Upper lobe of left lung (tissue), 6 donors: Measurements from ENCODE around the gene EGLN1. TPM values are rescaled to one million over a fixed set of nuclear protein-coding genes. Genes with fewer than 3 reads are reported as not detected.

Experiments used
- ATAC-seq, 2 donors: fragments of 200-7000 bp; cut with Tn5 transposase; one replicate each; pipeline ENCODE4 v1.9.1; 2022; ENCODE audit warnings: mild to moderate bottlenecking in 2 of 2, moderate library complexity in 2 of 2; ENCODE audit not compliant: low FRiP score in 2 of 2
- DNase-seq, 2 donors: peaks; one replicate each; pipeline ENCODE4 v3.0.0-alpha.2; 2019 to 2020
- H3K27ac ChIP-seq, 4 donors: fragments of 200-600 bp; sonication (generic); one replicate each; pipeline ENCODE4 v1.5.1; 2016 to 2019
- H3K27me3 ChIP-seq, 4 donors: fragments of 200-600 bp; sonication (generic); one replicate each; pipeline ENCODE4 v1.5.1; 2017 to 2019
- H3K36me3 ChIP-seq, 4 donors: fragments of 200-600 bp; sonication (generic); one replicate each; pipeline ENCODE4 v1.5.1; 2016 to 2019
- H3K4me1 ChIP-seq, 4 donors: fragments of 200-600 bp; sonication (generic); one replicate each; pipeline ENCODE4 v1.5.1; 2018 to 2019
- H3K4me3 ChIP-seq, 4 donors: fragments of 200-600 bp; sonication (generic); one replicate each; pipeline ENCODE4 v1.5.1; 2017 to 2019; ENCODE audit warnings: mild to moderate bottlenecking in 2 of 4, moderate library complexity in 1 of 4
- H3K9me3 ChIP-seq, 4 donors: fragments of 200-600 bp; sonication (generic); one replicate each; pipeline ENCODE4 v1.5.1; 2018 to 2019
- EP300 ChIP-seq, 4 donors: sonication (generic); formaldehyde crosslinking; IDR thresholded peaks; one replicate each; pipeline ENCODE4 v1.5.1; 2017; ENCODE audit warnings: antibody characterized with exemption in 4 of 4, control low read depth in 2 of 4
- POLR2A ChIP-seq, 4 donors: fragments of 450-650 bp; IDR thresholded peaks; one replicate each; pipeline ENCODE4 v1.5.1; 2016 to 2017; ENCODE audit warnings: antibody characterized with exemption in 4 of 4, mild to moderate bottlenecking in 2 of 4
- POLR2AphosphoS5 ChIP-seq, 2 donors: sonication (generic); formaldehyde crosslinking; IDR thresholded peaks; one replicate each; pipeline ENCODE4 v1.5.1; 2017; ENCODE audit warnings: antibody characterized with exemption in 2 of 2
- WGBS, 2 donors: methylation state at CpG; one replicate each; pipeline ENCODE4 v1.1.5; 2017 to 2018; 5-methylcytosine and 5-hydroxymethylcytosine counted together
- total RNA-seq, 6 donors: library from RNA; depleted of rRNA in 4 of 6; stranded (reverse); fragments of >200 nt in 4 of 6; gene quantifications; one replicate each; pipeline versions ENCODE4 v1.1.0 to v1.2.1, GENCODE V29; 2016 to 2021
- TF ChIP-seq, protein P1 (sequence below), 6 experiments: fragments of 450-650 bp in 4 of 6; fragments of 200-600 bp in 2 of 6; sonication (generic) in 2 of 6; IDR thresholded peaks; one replicate each; pipeline ENCODE4 v1.5.1; 2016 to 2019; ENCODE audit warnings: antibody characterized with exemption in 6 of 6
- donor health status: DM: no; HTN: no; CAD: no; lungs with moderate emphysema.
- donor health status: DM: no; HTN: yes; CAD: no; lungs with severe emphysema.

The EGLN1 gene
- total RNA-seq, 6 donors from 2014 or later = 19.9 to 30.4 (median 22.8) TPM

- DNase-seq = peak in 1 of 2 donors; percentile 81
These were observed 104.6 kb downstream of the EGLN1 start for GRCh38 chr1:231317306-231318014.

GRCh38 chr1:231315887-231316286 is 106.2 kb downstream of the EGLN1 start:
- Histone ChIP-seq H3K4me3 (no peak overlapping the region), H3K36me3 (no peaks in the 10 kb centered on the region), H3K27ac (no peak overlapping the region), H3K4me1 (no peaks in the 10 kb centered on the region), H3K9me3 (no peaks in the 10 kb centered on the region), H3K27me3 (no peaks in the 10 kb centered on the region)
- TF ChIP-seq POLR2A (IDR thresholded peaks at IDR 0.05) = no peak
- TF ChIP-seq EP300 (IDR thresholded peaks at IDR 0.05) = no peak
- TF ChIP-seq, protein P1, sequence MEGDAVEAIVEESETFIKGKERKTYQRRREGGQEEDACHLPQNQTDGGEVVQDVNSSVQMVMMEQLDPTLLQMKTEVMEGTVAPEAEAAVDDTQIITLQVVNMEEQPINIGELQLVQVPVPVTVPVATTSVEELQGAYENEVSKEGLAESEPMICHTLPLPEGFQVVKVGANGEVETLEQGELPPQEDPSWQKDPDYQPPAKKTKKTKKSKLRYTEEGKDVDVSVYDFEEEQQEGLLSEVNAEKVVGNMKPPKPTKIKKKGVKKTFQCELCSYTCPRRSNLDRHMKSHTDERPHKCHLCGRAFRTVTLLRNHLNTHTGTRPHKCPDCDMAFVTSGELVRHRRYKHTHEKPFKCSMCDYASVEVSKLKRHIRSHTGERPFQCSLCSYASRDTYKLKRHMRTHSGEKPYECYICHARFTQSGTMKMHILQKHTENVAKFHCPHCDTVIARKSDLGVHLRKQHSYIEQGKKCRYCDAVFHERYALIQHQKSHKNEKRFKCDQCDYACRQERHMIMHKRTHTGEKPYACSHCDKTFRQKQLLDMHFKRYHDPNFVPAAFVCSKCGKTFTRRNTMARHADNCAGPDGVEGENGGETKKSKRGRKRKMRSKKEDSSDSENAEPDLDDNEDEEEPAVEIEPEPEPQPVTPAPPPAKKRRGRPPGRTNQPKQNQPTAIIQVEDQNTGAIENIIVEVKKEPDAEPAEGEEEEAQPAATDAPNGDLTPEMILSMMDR (IDR thresholded peaks at IDR 0.05) = peak in 5 of 6 experiments; percentile 32 to 49 (median 33)
- peak; percentile 24 to 83 for DNase-seq
- peak in 1 of 2 donors; percentile 76 for ATAC-seq
- WGBS, 2 donors = 38 to 50% methylated on average over 10 to 11 of the region's 11 CpGs

More at GRCh38 chr1:231317306-231318014, 104.6 kb downstream of the EGLN1 start:
- ATAC-seq = no peak
- no peaks in the 10 kb centered on the region for H3K27me3 ChIP-seq
- TF ChIP-seq POLR2A (IDR thresholded peaks at IDR 0.05) (no peak), POLR2AphosphoS5 (IDR thresholded peaks at IDR 0.05) (no peak), EP300 (IDR thresholded peaks at IDR 0.05) (no peak)
- TF ChIP-seq, protein P1 (IDR thresholded peaks at IDR 0.05) = no peak
- H3K27ac ChIP-seq = no peak overlapping the region
- H3K4me1 ChIP-seq = no peaks in the 10 kb centered on the region
- H3K9me3 ChIP-seq = no peaks in the 10 kb centered on the region
- no peak overlapping the region for H3K4me3 ChIP-seq
- 97% methylated on average over 38 to 40 of the region's 44 CpGs for WGBS, 2 donors
- no peaks in the 10 kb centered on the region for H3K36me3 ChIP-seq

Other genes with a start within 250 kb of the EGLN1 start
- 10 to 100 TPM; 14.0 to 65.0 (median 30.5) TPM for gene GNPAT, start 181.1 kb downstream of the EGLN1 start, total RNA-seq
- 10 to 100 TPM; 16.3 to 24.7 (median 17.5) TPM for gene EXOC8, start 84.4 kb downstream of the EGLN1 start, total RNA-seq
- gene SPRTN, start 84.0 kb downstream of the EGLN1 start, total RNA-seq = 10 to 100 TPM in 4 of 6 donors, 1 to 10 TPM in 2; 8.8 to 30.9 (median 17.2) TPM
- gene TSNAX, start 106.4 kb upstream of the EGLN1 start, total RNA-seq = 10 to 100 TPM in 5 of 6 donors, 1 to 10 TPM in 1; 6.3 to 39.7 (median 24.6) TPM
- gene DISC1, start 204.5 kb upstream of the EGLN1 start, total RNA-seq = 10 to 100 TPM in 5 of 6 donors, 1 to 10 TPM in 1; 6.1 to 16.8 (median 10.5) TPM